ENCODE data around the gene USP47.

Gene USP47

GRCh38 chr11:12005476-12005875, 163.7 kb downstream of the USP47 start (continued):
- TF ChIP-seq ZNF776 (tag by site-specific recombination; IDR thresholded peaks at IDR 0.05; ENCODE audit: borderline replicate concordance) (no peak), MYNN (tag by site-specific recombination; IDR thresholded peaks at IDR 0.05; ENCODE audit: borderline replicate concordance) (no peak)

- TF ChIP-seq HIC1 (tag by site-specific recombination; IDR thresholded peaks at IDR 0.05) (no peak), ZNF350 (tag by site-specific recombination; IDR thresholded peaks at IDR 0.05) (no peak), ZSCAN18 (tag by site-specific recombination; IDR thresholded peaks at IDR 0.05) (no peak), ZSCAN5A (tag by site-specific recombination; IDR thresholded peaks at IDR 0.05) (no peak), KLF17 (tag by site-specific recombination; IDR thresholded peaks at IDR 0.05) (no peak), ZNF513 (tag by site-specific recombination; IDR thresholded peaks at IDR 0.05) (no peak), ZNF146 (tag by site-specific recombination; IDR thresholded peaks at IDR 0.05) (no peak), ZNF324 (tag by site-specific recombination; IDR thresholded peaks at IDR 0.05) (no peak), ZSCAN30 (tag by site-specific recombination; IDR thresholded peaks at IDR 0.05) (no peak), ZNF2 (tag by site-specific recombination; IDR thresholded peaks at IDR 0.05) (no peak), ZNF112 (tag by site-specific recombination; IDR thresholded peaks at IDR 0.05) (no peak), ZNF19 (tag by site-specific recombination; IDR thresholded peaks at IDR 0.05; ENCODE audit: low read depth) (no peak), BCL11B (tag by site-specific recombination; IDR thresholded peaks at IDR 0.05; ENCODE audit: low read depth) (no peak), ZNF561 (tag by site-specific recombination; IDR thresholded peaks at IDR 0.05; ENCODE audit: borderline replicate concordance) (no peak), SCRT1 (tag by site-specific recombination; IDR thresholded peaks at IDR 0.05; ENCODE audit: borderline replicate concordance) (no peak), GLIS2 (tag by site-specific recombination; IDR thresholded peaks at IDR 0.05) (no peak), ZNF623 (tag by site-specific recombination; IDR thresholded peaks at IDR 0.05) (no peak)
- no peak overlapping the region for H3K27ac ChIP-seq (ENCODE audit: extremely low read depth, low read depth, low read length)
- H3K9me3 ChIP-seq (ENCODE audit: control insufficient read depth, insufficient read depth, low read depth, low read length), result no peaks in the 10 kb centered on the region
- H3K4me3 ChIP-seq (ENCODE audit: low read depth, low read length), result no peak overlapping the region
- ChIA-PET POLR2A (interaction anchor here (0.6 kb wide), 1 partner anchor 1289 kb away, joined by 5 read pairs; no protein-coding TSS in a partner anchor), CTCF (interaction anchor here (1.2 to 1.6 kb wide), 2 partner anchors 38 to 40 kb away, joined by 3 to 6 read pairs; no protein-coding TSS in a partner anchor)
- H3K4me1 ChIP-seq (ENCODE audit: control insufficient read depth, insufficient read depth, low read length), result no peaks in the 10 kb centered on the region
- H3K36me3 ChIP-seq (ENCODE audit: control insufficient read depth in 2 of 2, insufficient read depth in 1 of 2, low read length in 2 of 2), result no peaks in the 10 kb centered on the region
Observed at GRCh38 chr11:12006552-12007229, 164.9 kb downstream of the USP47 start.

Measured in HEK293 (cell line).